RWPE1 (cell line): Measurements from ENCODE around the gene CCDC190.

Experiments used
- CTCF ChIA-PET: fragments of 350-600 bp; sonication (Branson Sonifier 250); formaldehyde crosslinking; extraction: SDS; loops from one replicate; lab custom pipeline; 2021; lab: Yijun Ruan, JAX
- POLR2A ChIA-PET: fragments of 400-600 bp; formaldehyde crosslinking; extraction: SDS; loops from one replicate; lab custom pipeline; 2020; ENCODE audit warnings: antibody characterized with exemption; ENCODE audit not compliant: low non-redundant PET; lab: Yijun Ruan, JAX
- DNase-seq: peaks from one replicate; pipeline ENCODE4 v3.0.0; 2012; ENCODE audit warnings: low spot score
- H3K27ac ChIP-seq: fragments of 450-650 bp; 2 replicates; pipeline ENCODE4 v1.5.1; 2017
- TF ChIP-seq, protein P1 (sequence below): fragments of 450-650 bp; conservative IDR thresholded peaks from 2 replicates; pipeline ENCODE4 v1.5.1; 2017; ENCODE audit warnings: low read depth, mild to moderate bottlenecking

CCDC190 gene

DNA sequence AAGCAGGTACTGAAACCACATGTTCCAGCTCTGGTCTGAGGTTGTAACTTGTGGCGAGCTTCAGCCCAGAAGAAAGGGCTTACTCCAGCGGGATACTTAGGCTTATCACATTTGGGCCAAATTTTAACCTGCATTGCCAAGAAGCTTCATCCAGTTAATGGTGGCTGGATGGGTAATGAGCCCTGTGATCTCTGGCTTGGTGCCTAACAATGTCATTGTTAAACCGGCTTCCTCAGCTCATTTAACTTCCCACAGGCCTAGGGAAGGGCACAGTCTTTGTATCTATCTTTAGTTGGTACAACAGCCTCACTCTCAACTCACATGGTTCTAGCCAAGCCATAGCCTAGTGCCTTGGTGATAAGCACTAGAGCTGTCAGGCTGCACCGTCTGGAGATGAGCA is 43.6 kb upstream of the CCDC190 start:
- TF ChIP-seq, protein P1, sequence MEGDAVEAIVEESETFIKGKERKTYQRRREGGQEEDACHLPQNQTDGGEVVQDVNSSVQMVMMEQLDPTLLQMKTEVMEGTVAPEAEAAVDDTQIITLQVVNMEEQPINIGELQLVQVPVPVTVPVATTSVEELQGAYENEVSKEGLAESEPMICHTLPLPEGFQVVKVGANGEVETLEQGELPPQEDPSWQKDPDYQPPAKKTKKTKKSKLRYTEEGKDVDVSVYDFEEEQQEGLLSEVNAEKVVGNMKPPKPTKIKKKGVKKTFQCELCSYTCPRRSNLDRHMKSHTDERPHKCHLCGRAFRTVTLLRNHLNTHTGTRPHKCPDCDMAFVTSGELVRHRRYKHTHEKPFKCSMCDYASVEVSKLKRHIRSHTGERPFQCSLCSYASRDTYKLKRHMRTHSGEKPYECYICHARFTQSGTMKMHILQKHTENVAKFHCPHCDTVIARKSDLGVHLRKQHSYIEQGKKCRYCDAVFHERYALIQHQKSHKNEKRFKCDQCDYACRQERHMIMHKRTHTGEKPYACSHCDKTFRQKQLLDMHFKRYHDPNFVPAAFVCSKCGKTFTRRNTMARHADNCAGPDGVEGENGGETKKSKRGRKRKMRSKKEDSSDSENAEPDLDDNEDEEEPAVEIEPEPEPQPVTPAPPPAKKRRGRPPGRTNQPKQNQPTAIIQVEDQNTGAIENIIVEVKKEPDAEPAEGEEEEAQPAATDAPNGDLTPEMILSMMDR, result no peak
- CTCF ChIA-PET, result interaction anchor here (1.0 kb wide), 1 partner anchor 28 kb away, joined by 3 read pairs; no protein-coding TSS in a partner anchor
- POLR2A ChIA-PET, result no interaction called here
- no peak for DNase-seq
- no peak overlapping the region for H3K27ac ChIP-seq

DNA sequence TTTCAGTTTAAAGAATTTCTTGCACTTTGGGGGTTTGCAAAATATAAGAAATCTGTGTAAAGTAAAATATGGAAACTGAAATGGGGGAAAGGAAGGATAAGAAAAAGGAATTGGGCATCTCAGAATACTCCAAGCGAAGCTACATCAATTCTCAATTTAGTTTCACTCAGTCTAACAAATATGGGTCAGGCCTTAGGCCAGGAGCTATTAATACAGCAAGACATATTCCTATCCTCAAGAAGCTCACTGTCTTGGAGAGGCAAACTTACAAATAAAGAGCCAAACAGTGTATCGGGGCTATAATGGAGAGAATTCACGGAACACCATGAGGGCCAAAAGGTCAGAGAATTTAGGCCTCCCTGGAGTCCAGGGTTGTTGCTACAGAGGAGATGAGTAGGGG is 43.0 kb upstream of the CCDC190 start:
- H3K27ac ChIP-seq, result no peak overlapping the region
- TF ChIP-seq, protein P1, result no peak
- ChIA-PET CTCF (interaction anchor here (1.0 kb wide), 1 partner anchor 29 kb away, joined by 3 read pairs; no protein-coding TSS in a partner anchor), POLR2A (no interaction called here)
- no peak for DNase-seq

DNA sequence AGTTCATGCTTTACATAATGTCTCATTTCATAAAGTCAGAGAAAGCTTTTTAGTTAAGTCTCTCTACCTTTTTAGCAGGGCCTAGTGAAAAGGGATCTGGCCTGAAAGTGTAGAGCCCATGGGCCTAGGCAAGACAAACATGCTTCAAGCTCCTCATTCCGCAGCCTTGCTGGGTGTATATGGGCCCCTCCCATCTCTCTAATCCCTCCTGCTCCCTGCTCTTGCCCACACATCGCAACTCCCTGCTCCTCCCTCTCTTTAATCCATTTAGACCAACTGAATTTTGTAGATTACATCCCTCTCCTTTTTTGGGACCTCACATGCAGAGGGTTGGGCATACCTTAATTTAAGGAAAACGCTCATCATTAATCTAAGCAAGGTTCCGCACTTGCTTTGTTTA is 42.3 kb upstream of the CCDC190 start:
- TF ChIP-seq, protein P1, result no peak
- H3K27ac ChIP-seq, result no peak overlapping the region
- no peak for DNase-seq
- ChIA-PET CTCF (no interaction called here), POLR2A (no interaction called here)

DNA sequence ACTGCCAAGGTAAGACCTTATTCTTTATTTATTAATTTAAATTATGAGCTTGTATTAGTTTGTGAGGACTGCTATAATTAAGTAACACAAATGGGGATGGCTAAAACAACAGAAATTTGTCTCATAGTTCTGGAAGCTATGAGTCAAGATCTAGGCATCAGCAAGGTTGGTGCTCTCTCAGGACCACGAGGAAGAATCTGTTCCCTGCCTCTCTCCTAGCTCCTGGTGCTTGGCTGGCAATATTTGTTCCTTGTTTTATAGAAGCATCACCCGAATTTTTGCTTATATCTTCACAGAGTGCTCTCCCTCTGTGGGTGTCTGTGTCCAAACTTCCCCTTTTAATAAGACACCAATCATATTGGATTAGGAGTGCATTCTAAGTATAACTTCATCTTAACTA is 41.4 kb upstream of the CCDC190 start:
- ChIA-PET CTCF (no interaction called here), POLR2A (no interaction called here)
- TF ChIP-seq, protein P1, result no peak
- no peak for DNase-seq
- no peak overlapping the region for H3K27ac ChIP-seq

DNA sequence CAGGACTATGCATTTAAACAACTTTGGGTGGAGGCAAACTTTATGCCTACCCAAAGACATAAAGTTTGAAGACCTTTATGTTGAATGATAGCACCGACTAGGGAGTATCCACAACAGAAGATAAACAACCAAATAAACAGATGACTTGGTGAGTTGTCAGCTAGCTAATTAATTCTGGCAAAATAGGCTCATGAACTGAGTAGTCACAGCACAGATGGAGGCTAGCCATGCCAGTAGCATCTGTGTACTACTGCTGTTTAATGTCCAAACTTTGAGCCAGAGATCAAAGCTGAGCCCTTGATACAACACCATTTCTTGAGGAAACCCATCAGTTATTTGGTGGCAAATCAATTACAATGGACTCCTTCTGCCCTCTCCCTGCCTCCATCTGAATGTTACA is 40.3 kb upstream of the CCDC190 start:
- ChIA-PET POLR2A (no interaction called here), CTCF (interaction anchor here (0.6 kb wide), 1 partner anchor 193 kb away, joined by 4 read pairs; no protein-coding TSS in a partner anchor)
- TF ChIP-seq, protein P1, result no peak
- no peak for DNase-seq
- no peak overlapping the region for H3K27ac ChIP-seq

DNA sequence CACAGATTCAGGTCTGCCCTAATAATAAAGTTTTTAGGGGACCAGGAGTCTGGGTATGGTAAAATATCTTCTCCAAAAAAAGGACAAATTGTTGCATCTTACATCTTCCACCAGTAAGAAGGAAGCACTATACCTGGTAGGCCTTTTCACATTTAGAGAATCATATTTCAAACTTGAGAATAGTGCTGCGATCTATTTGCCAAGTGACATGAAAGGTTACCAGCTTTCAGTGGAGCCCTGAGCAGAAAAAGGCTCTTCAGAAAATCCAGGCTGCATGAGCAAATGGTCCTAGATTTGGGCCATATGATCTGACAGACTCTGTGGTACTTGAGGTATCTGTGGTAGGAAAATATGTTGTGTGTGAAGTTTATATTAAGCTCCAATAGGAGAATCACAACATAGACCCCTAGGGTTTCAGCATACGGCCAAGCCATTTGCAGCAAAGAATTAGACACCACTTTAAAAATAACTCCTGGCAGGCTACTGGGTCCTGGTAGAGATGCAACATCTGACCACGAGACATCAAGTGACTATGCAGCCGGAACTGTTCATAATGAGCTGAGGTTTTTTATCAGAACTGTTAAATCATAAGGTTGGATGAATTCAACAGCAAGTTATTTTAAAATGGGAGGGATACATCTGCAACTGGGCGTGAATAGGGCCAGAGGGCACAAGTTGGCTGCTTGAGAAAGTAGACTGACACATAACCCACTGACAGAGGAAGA is 38.6 kb upstream of the CCDC190 start:
- TF ChIP-seq, protein P1, result no peak
- H3K27ac ChIP-seq, result no peak overlapping the region
- peak; percentile 6 for DNase-seq
- ChIA-PET CTCF (no interaction called here), POLR2A (no interaction called here)
